Glomerular visceral epithelial cell (primary cell): Measurements from ENCODE around the gene ARID1B.
A peak's percentile ranks its signal among the peaks of the same experiment; 100 is the strongest.

Source experiments
- DNase-seq: peaks from one replicate; pipeline ENCODE4 v3.0.0-alpha.2; 2016; ENCODE audit errors: extremely low spot score

ARID1B gene

GRCh38 chr6:156790711-156791319, 13.6 kb downstream of the ARID1B start:
- DNase-seq = no peak

- DNase-seq = peak; percentile 70
Observed at GRCh38 chr6:156791320-156791850, 14.2 kb downstream of the ARID1B start.

- DNase-seq = no peak
Observed at GRCh38 chr6:156793200-156793599, 16.0 kb downstream of the ARID1B start.

GRCh38 chr6:156794546-156795354, 17.6 kb downstream of the ARID1B start:
- peak; percentile 89 for DNase-seq

- peak; percentile 61 for DNase-seq
Observed at GRCh38 chr6:156795825-156796224, 18.6 kb downstream of the ARID1B start.

- DNase-seq = no peak
Observed at GRCh38 chr6:156796627-156797026, 19.4 kb downstream of the ARID1B start.

- DNase-seq = no peak
Observed at GRCh38 chr6:156797901-156798735, 20.9 kb downstream of the ARID1B start.

- DNase-seq = no peak
Observed at GRCh38 chr6:156801712-156802111, 24.5 kb downstream of the ARID1B start.

GRCh38 chr6:156803353-156803752, 26.2 kb downstream of the ARID1B start:
- no peak for DNase-seq

- DNase-seq = no peak
Observed at GRCh38 chr6:156804402-156804801, 27.2 kb downstream of the ARID1B start.

GRCh38 chr6:156806155-156806554, 29.0 kb downstream of the ARID1B start:
- no peak for DNase-seq

GRCh38 chr6:156807028-156807427, 29.9 kb downstream of the ARID1B start:
- DNase-seq = no peak

GRCh38 chr6:156807795-156808194, 30.6 kb downstream of the ARID1B start:
- DNase-seq = no peak

- no peak for DNase-seq
Observed at GRCh38 chr6:156808287-156808686, 31.1 kb downstream of the ARID1B start.

GRCh38 chr6:156809034-156809433, 31.9 kb downstream of the ARID1B start:
- DNase-seq = peak; percentile 33

GRCh38 chr6:156809446-156810178, 32.4 kb downstream of the ARID1B start:
- DNase-seq = no peak

- DNase-seq = no peak
Observed at GRCh38 chr6:156814036-156814581, 36.9 kb downstream of the ARID1B start.

- no peak for DNase-seq
Observed at GRCh38 chr6:156816505-156816904, 39.3 kb downstream of the ARID1B start.

GRCh38 chr6:156820089-156820798, 43.1 kb downstream of the ARID1B start:
- no peak for DNase-seq

GRCh38 chr6:156821707-156822106, 44.5 kb downstream of the ARID1B start:
- no peak for DNase-seq
